Inferior parietal cortex (tissue), 1 donor: ENCODE data around the gene SUMO2.

Experiments
- DNase-seq: peaks from one replicate; pipeline ENCODE4 v3.0.0-alpha.2; 2016; ENCODE audit errors: extremely low spot score

The SUMO2 gene

GRCh38 chr17:75124041-75124818, 58.5 kb downstream of the SUMO2 start:
- DNase-seq, result no peak

DNA sequence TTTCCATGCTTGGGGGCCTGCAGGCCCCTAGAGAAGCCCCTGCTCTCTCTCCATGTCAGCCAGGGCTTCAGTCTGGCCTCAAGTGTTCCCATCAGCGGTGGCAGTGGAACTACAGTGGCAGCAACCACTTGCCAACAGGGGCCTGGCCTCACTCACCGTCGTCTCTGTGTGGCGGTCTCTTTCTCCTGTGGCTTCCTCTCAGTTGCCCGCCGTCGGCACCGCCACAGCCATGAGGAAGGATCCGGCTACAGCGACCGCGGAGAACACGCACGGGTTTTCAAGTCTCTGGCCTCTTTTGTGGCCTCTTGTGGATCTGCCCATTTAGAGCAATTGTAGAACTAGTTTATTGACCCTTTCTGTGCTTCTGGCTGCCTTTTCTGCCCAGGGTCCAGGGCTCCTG, 64.5 kb downstream of the SUMO2 start:
- DNase-seq, result no peak

DNA sequence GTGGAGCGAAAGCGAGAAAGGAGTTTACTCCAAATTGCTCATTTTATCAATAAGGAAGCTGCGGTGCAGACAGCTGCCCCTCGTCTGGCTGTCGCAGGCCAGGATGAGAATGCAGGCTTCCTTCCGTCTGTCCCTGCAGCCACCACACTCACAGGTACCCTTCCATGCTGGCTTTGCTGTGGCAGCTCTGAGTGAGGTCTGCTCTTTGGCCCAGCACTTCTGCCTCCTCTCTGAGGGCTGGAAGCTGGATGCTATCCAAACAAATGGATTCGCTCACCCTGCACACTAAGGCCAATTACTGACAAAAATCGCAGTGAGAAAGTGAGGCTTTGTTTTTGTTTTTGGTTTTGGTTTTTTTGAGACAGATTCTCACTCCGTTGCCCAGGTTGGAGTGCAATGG, 66.0 kb downstream of the SUMO2 start:
- DNase-seq, result no peak
